ENCODE measurements around the gene RABGAP1L.
"Not testable (repeated sequence)": the region's sequence is repeated elsewhere in the genome, so short reads cannot be mapped to it uniquely, and the experiment has no call there.

The RABGAP1L gene

DNA sequence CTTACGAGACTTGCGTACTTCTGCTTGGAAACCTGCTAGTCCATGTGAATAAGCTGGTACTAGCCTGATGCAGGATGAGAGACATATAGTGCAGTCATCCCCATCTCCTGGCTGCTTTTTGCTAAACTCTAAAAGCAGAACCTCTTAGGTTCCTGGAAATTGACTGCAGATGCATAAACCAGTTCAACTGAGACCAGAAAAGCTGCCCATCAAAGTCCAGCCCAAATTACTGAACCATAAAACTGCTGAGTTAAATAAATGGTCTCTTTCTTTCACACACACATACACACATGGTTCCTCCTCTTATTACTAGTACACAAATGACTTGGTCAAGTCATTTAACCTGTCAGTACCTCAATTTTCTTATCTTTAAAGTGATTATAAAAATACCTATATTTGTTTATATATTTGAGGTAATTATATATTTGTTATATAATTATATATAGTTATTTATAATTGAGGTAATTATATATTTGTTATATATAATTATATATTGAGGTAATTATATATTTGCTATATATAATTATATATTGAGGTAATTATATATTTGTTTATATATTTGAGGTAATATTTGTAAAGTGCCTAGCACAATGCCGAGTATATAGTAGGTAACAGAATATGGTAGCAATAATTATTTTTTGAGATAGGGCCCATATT, 25.2 kb upstream of the RABGAP1L start:
- H3K4me3 ChIP-seq (ENCODE audit: low read length) = no peak overlapping the region
- H3K4me1 ChIP-seq (ENCODE audit: insufficient read depth, low read length) = no peaks in the 10 kb centered on the region
- no peaks in the 10 kb centered on the region for H3K36me3 ChIP-seq (ENCODE audit: insufficient read depth, low read depth, low read length)
- no peak overlapping the region for H3K9ac ChIP-seq (ENCODE audit: low read depth, low read length)
- no peaks in the 10 kb centered on the region for H3K27me3 ChIP-seq (ENCODE audit: insufficient read depth, low read length)
- no peaks in the 10 kb centered on the region for H3K9me3 ChIP-seq (ENCODE audit: insufficient read depth, low read depth, low read length)
- H3K27ac ChIP-seq (ENCODE audit: low read length) = no peak overlapping the region

DNA sequence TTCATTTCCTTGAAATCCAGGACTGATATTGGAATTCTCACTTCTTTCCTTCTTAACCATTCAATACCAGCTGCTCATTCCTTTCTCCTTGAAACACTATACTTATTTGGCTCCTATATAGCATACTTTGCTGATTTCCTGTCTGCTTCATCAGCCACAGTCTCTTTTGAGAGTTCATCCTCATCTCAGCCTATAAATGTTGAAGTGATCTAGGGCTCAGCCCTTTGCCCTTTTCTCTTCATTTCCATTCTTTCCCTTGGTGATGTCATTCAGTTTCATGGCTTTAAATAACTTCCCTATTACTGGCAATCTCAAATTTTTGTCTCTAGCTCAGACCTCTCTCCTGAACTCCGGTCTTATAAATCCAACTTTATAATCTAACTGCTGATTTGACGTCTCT, 24.1 kb upstream of the RABGAP1L start:
- H3K9ac ChIP-seq (ENCODE audit: low read depth, low read length) = no peak overlapping the region
- no peak overlapping the region for H3K27ac ChIP-seq (ENCODE audit: low read length)
- H3K36me3 ChIP-seq (ENCODE audit: insufficient read depth, low read depth, low read length) = no peaks in the 10 kb centered on the region
- H3K4me1 ChIP-seq (ENCODE audit: insufficient read depth, low read length) = no peaks in the 10 kb centered on the region
- H3K27me3 ChIP-seq (ENCODE audit: insufficient read depth, low read length) = no peaks in the 10 kb centered on the region
- H3K9me3 ChIP-seq (ENCODE audit: insufficient read depth, low read depth, low read length) = no peaks in the 10 kb centered on the region
- H3K4me3 ChIP-seq (ENCODE audit: low read length) = no peak overlapping the region

DNA sequence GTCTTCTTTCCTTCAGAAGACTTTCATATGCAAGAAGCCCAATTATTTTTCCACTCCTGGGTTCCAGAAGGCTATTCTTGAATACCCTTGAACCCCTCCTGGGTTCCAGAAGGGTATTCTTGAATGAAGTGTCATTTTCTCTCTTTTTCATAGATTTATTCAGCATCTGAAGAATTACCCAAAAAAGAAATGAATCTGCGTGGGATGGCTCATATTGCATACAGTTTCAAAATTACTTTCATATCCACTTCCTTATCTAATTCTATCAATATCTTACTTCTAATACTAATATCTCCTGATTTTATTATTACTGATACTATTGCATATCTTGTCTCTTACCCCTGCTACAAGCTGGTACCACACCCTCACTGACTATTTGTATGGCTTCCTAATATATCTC, 22.6 kb upstream of the RABGAP1L start:
- Histone ChIP-seq H3K36me3 (ENCODE audit: insufficient read depth, low read depth, low read length) (no peaks in the 10 kb centered on the region), H3K4me3 (ENCODE audit: low read length) (no peak overlapping the region), H3K27me3 (ENCODE audit: insufficient read depth, low read length) (no peaks in the 10 kb centered on the region), H3K27ac (ENCODE audit: low read length) (no peak overlapping the region), H3K9ac (ENCODE audit: low read depth, low read length) (no peak overlapping the region), H3K4me1 (ENCODE audit: insufficient read depth, low read length) (no peaks in the 10 kb centered on the region), H3K9me3 (ENCODE audit: insufficient read depth, low read depth, low read length) (no peaks in the 10 kb centered on the region)

DNA sequence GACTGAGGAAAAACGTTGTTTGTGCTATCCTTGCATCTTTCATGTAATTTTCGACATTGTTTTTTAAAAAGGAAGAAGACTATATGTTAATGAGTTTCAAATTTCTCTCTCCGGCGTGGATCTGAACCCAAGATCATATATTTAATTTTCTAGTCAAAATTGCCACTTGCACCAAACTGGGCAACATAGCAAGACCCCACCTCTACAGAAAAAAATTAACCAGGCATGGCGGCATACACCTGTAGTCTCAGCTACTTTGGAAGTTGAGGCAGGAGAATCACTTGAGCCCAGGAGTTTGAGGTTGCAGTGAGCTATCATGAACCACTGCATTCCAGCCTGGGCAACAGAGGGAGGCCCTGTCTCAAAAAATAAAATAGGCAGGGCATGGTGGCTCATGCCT, 16.5 kb upstream of the RABGAP1L start:
- Histone ChIP-seq H3K9ac (ENCODE audit: low read depth, low read length) (no peak overlapping the region), H3K27ac (ENCODE audit: low read length) (no peak overlapping the region), H3K27me3 (ENCODE audit: insufficient read depth, low read length) (no peaks in the 10 kb centered on the region), H3K9me3 (ENCODE audit: insufficient read depth, low read depth, low read length) (no peaks in the 10 kb centered on the region), H3K36me3 (ENCODE audit: insufficient read depth, low read depth, low read length) (no peaks in the 10 kb centered on the region), H3K4me1 (ENCODE audit: insufficient read depth, low read length) (no peaks in the 10 kb centered on the region), H3K4me3 (ENCODE audit: low read length) (no peak overlapping the region)

DNA sequence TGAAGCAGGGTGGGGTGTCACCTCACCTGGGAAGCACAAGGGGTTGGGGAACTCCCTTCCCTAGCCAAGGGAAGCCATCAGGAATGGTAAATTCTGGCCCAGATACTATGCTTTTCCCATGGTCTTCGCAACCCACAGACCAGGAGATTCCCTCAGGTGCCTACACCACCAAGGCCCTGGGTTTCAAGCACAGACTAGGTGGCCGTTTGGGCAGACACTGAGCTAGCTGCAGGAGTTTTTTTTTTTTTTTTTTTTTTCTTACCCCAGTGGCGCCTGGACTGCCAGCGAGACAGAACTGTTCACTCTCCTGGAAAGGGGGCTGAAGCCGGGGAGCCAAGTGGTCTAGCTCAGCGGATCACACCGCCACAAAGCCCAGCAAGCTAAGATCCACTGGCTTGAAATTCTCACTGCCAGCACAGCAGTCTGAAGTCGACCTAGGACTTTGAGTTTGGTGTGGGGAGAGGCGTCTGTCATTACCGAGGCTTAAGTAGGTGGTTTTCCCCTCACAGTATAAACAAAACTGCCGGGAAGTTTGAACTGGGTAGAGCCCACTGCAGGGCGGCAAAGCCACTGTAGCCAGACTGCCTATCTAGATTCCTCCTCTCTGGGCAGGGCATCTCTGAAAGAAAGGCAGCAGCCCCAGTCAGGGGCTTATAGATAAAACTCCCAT, 15.5 kb upstream of the RABGAP1L start:
- H3K27ac ChIP-seq (ENCODE audit: low read length); H3K4me1 ChIP-seq (ENCODE audit: insufficient read depth, low read length); H3K4me3 ChIP-seq (ENCODE audit: low read length); H3K9ac ChIP-seq (ENCODE audit: low read depth, low read length); H3K27me3 ChIP-seq (ENCODE audit: insufficient read depth, low read length); H3K9me3 ChIP-seq (ENCODE audit: insufficient read depth, low read depth, low read length); H3K36me3 ChIP-seq (ENCODE audit: insufficient read depth, low read depth, low read length): not testable (repeated sequence)

DNA sequence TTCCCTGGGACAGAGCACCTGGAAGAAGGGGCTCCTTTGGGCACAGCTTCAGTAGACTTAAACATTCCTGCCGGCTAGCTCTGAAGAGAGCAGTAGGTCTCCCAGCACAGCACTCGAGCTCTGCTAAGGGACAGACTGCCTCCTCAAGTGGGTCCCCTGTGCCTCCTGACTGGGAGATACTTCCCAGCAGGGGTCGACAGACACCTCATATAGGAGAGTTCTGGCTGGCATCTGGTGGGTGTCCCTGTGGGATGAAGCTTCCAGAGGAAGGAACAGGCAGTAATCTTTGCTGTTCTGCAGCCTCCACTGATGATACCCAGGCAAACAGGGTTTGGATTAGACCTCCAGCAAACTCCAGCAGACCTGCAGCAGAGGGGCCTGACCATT, 14.9 kb upstream of the RABGAP1L start:
- H3K27me3 ChIP-seq (ENCODE audit: insufficient read depth, low read length); H3K4me3 ChIP-seq (ENCODE audit: low read length); H3K4me1 ChIP-seq (ENCODE audit: insufficient read depth, low read length); H3K9ac ChIP-seq (ENCODE audit: low read depth, low read length); H3K36me3 ChIP-seq (ENCODE audit: insufficient read depth, low read depth, low read length); H3K27ac ChIP-seq (ENCODE audit: low read length); H3K9me3 ChIP-seq (ENCODE audit: insufficient read depth, low read depth, low read length): not testable (repeated sequence)

DNA sequence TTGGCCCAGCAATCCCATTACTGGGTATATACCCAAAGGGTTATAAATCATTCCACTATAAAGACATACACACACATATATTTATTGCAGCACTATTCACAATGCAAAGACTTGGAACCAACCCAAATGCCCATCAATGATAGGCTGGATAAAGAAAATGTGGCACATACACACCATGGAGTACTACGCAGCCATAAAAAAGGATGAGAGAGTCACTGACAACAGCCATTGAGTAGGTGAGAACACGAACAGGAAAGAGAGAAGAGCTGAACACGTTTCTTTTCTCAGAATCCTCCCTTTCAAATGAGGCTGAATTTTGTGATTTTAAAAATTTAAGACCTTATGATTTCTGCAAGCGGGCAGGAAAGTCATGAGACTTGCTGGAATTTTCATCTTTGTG, 10.1 kb upstream of the RABGAP1L start:
- no peaks in the 10 kb centered on the region for H3K4me1 ChIP-seq (ENCODE audit: insufficient read depth, low read length)
- no peaks in the 10 kb centered on the region for H3K27me3 ChIP-seq (ENCODE audit: insufficient read depth, low read length)
- no peak overlapping the region for H3K27ac ChIP-seq (ENCODE audit: low read length)
- no peaks in the 10 kb centered on the region for H3K36me3 ChIP-seq (ENCODE audit: insufficient read depth, low read depth, low read length)
- H3K9ac ChIP-seq (ENCODE audit: low read depth, low read length) = no peak overlapping the region
- peaks cover 4% of the 10 kb centered on the region for H3K9me3 ChIP-seq (ENCODE audit: insufficient read depth, low read depth, low read length)
- no peak overlapping the region for H3K4me3 ChIP-seq (ENCODE audit: low read length)

DNA sequence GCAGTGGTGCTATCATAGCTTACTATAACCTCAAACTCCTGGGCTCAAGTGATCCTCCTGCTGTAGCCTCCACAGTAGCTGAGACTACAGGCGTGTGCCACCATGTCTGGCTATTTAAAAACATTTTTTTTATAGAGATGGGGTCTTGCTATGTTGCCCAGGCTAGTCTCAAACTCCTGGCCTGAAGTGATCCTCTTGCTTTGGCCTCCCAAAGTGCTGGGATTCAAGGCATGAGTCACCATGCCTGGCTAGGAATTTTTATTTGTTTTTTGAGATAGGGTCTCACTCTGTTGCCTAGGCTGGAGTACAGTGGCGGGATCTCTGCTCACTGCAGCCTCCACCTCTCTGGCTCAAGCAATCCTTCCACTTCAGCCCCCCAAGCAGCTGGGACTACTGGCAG, 8.8 kb upstream of the RABGAP1L start:
- H3K27me3 ChIP-seq (ENCODE audit: insufficient read depth, low read length) = no peaks in the 10 kb centered on the region
- H3K36me3 ChIP-seq (ENCODE audit: insufficient read depth, low read depth, low read length) = no peaks in the 10 kb centered on the region
- no peak overlapping the region for H3K9ac ChIP-seq (ENCODE audit: low read depth, low read length)
- peaks cover 4% of the 10 kb centered on the region for H3K9me3 ChIP-seq (ENCODE audit: insufficient read depth, low read depth, low read length)
- no peak overlapping the region for H3K4me3 ChIP-seq (ENCODE audit: low read length)
- H3K4me1 ChIP-seq (ENCODE audit: insufficient read depth, low read length) = no peaks in the 10 kb centered on the region
- no peak overlapping the region for H3K27ac ChIP-seq (ENCODE audit: low read length)

DNA sequence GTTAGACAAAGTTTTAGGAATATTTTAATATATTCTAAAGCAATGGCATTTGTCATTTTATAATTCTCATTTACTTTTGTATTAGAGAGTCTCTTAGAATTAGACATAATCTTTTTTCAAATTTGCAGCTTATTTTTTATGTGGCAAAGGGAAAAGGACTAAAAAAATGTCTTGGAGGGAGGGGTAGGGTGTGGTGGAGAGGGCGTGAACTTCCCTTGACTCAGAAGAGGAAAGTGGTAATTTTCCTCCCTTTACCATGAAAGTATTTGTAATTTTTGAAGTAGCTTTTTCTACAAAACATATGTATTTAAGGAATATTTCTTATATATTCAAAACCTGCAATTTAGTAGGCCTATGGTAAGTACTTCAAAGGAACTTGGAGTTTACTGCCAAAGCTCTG, 6.9 kb upstream of the RABGAP1L start:
- Histone ChIP-seq H3K36me3 (ENCODE audit: insufficient read depth, low read depth, low read length) (no peaks in the 10 kb centered on the region), H3K9ac (ENCODE audit: low read depth, low read length) (no peak overlapping the region)

DNA sequence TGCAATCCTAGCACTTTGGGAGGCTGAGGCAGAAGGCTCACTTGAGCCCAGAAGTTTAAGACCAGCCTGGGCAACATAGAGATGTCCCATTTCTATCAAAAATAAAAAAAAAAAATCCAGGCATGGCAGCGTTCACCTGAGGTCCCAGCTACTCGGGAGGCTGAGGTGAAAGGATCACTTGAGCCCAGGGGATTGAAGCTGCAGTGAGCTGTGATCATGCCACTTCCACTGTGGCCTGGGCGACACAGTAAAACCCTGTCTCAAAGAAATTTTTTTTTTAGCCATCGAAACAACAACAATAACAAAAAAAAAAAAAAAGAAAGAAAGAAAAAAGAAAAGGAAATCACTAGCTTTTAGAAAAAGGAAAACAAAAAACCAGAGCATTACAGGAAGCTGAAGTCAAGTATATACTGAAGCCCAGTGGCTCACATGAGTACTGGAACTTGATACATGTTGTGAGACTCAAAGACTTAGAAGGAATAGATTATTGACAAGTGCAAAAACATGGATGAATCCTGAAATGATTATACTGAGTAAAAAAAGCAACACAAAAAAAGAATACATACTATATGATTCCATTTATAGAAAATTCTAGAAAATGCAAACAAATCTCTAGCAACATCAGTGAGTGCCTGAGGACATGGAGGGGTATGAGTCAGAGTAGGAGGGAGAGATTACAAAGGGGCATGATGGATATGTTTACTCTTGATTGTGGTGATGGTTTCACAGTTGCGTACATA, 6.1 kb upstream of the RABGAP1L start:
- H3K36me3 ChIP-seq (ENCODE audit: insufficient read depth, low read depth, low read length) = no peaks in the 10 kb centered on the region
- no peak overlapping the region for H3K27ac ChIP-seq (ENCODE audit: low read length)
- H3K4me1 ChIP-seq (ENCODE audit: insufficient read depth, low read length) = no peaks in the 10 kb centered on the region
- H3K9ac ChIP-seq (ENCODE audit: low read depth, low read length) = no peak overlapping the region
- no peak overlapping the region for H3K4me3 ChIP-seq (ENCODE audit: low read length)
- H3K27me3 ChIP-seq (ENCODE audit: insufficient read depth, low read length) = peaks cover 9% of the 10 kb centered on the region; the same call in 1 of the 2 replicates
- H3K9me3 ChIP-seq (ENCODE audit: insufficient read depth, low read depth, low read length) = peaks cover 4% of the 10 kb centered on the region

More for the DNA sequence above, 6.9 kb upstream of the RABGAP1L start:
- Histone ChIP-seq H3K4me3 (ENCODE audit: low read length) (no peak overlapping the region), H3K27ac (ENCODE audit: low read length) (no peak overlapping the region), H3K4me1 (ENCODE audit: insufficient read depth, low read length) (no peaks in the 10 kb centered on the region), H3K27me3 (ENCODE audit: insufficient read depth, low read length) (peaks cover under 1% of the 10 kb centered on the region; the same call in 1 of the 2 replicates), H3K9me3 (ENCODE audit: insufficient read depth, low read depth, low read length) (peaks cover 4% of the 10 kb centered on the region)

DNA sequence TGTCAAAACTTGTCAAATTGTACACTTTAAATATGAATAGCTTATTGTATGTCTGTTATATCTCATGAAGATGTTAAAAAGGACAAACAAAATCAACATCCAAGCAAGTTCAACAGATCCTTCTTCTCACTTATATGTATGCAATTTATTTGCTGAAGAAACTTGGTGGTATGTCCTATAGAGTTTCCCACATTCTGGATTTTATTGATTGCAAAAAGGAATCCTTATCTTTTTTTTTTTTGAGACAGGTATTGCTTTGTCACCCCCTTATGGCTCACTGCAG, 5.6 kb upstream of the RABGAP1L start:
- H3K4me1 ChIP-seq (ENCODE audit: insufficient read depth, low read length) = no peaks in the 10 kb centered on the region
- peaks cover 12% of the 10 kb centered on the region; the same call in 1 of the 2 replicates for H3K27me3 ChIP-seq (ENCODE audit: insufficient read depth, low read length)
- no peaks in the 10 kb centered on the region for H3K36me3 ChIP-seq (ENCODE audit: insufficient read depth, low read depth, low read length)
- H3K9ac ChIP-seq (ENCODE audit: low read depth, low read length) = no peak overlapping the region
- H3K4me3 ChIP-seq (ENCODE audit: low read length) = no peak overlapping the region
- H3K27ac ChIP-seq (ENCODE audit: low read length) = no peak overlapping the region
- peaks cover 4% of the 10 kb centered on the region for H3K9me3 ChIP-seq (ENCODE audit: insufficient read depth, low read depth, low read length)

DNA sequence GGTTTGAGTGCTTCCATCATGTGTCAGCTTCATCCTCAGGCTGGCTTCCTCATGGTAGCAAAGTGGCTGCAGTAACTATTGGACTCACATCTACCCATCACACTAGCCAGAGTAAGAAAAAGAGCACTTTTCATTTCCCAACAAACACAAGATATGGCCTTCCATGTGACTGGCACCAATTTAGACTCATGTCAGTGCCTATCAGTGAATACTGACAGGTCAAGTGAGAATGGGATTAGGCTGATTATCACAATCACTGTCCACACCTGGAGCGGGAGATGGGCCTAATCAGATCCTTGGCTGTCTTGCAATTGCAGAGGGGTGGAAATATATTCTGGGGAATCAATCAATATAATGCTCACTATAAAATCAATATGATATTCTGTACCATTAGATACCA, 2.9 kb upstream of the RABGAP1L start:
- Histone ChIP-seq H3K27ac (ENCODE audit: low read length) (no peak overlapping the region), H3K27me3 (ENCODE audit: insufficient read depth, low read length) (peaks cover 19% of the 10 kb centered on the region; the same call in 1 of the 2 replicates), H3K9ac (ENCODE audit: low read depth, low read length) (no peak overlapping the region), H3K4me1 (ENCODE audit: insufficient read depth, low read length) (peaks cover 4% of the 10 kb centered on the region), H3K36me3 (ENCODE audit: insufficient read depth, low read depth, low read length) (no peaks in the 10 kb centered on the region), H3K4me3 (ENCODE audit: low read length) (no peak overlapping the region), H3K9me3 (ENCODE audit: insufficient read depth, low read depth, low read length) (no peaks in the 10 kb centered on the region)

Data from iPS-20b (cell line).